K562 (cell line): Measurements from ENCODE around the gene ACY1.

Experiments
- CTCF ChIP-seq, 3 experiments: IDR thresholded peaks in 2 of 3; conservative IDR thresholded peaks in 1 of 3; 2 replicates each; pipeline ENCODE4 v1.5.1; 2011 to 2012; ENCODE audit warnings: low read length in 3 of 3, mild to moderate bottlenecking in 3 of 3, control low read depth in 2 of 3, improper control_type of control experiment in 1 of 3, inconsistent platforms in 1 of 3, low read depth in 1 of 3, mixed read lengths in 1 of 3, moderate library complexity in 1 of 3; ENCODE audit not compliant: insufficient read depth in 2 of 3
- EGR1 ChIP-seq: fragments of 450-650 bp; conservative IDR thresholded peaks from 2 replicates; pipeline ENCODE4 v1.6.1; 2017; ENCODE audit warnings: mild to moderate bottlenecking
- HNRNPK ChIP-seq: fragments of 200-400 bp; formaldehyde crosslinking; IDR thresholded peaks from one replicate; pipeline ENCODE4 v1.6.1; 2018; ENCODE audit warnings: mild to moderate bottlenecking, low read depth, low read length; ENCODE audit not compliant: poor library complexity, severe bottlenecking
- REST ChIP-seq, 2 experiments: fragments of 450-650 bp; formaldehyde crosslinking in 1 of 2; IDR thresholded peaks; 2 replicates each; pipeline versions ENCODE4 v1.4.0 to v1.6.1; 2014 to 2020; ENCODE audit warnings: mild to moderate bottlenecking in 2 of 2, borderline replicate concordance in 1 of 2, low read depth in 1 of 2
- ZC3H4 ChIP-seq: sonication (generic); formaldehyde crosslinking; IDR thresholded peaks from 2 replicates; pipeline ENCODE4 v1.9.0; 2021; ENCODE audit warnings: missing genetic modification reagents, borderline replicate concordance

- TF ChIP-seq REST (IDR thresholded peaks at IDR 0.05; ENCODE audit: borderline replicate concordance) (no peak), REST (CRISPR knock-in tag; IDR thresholded peaks at IDR 0.05; ENCODE audit: low read depth) (no peak), ZC3H4 (CRISPR knock-in tag) (no peak), HNRNPK (no peak), CTCF (IDR thresholded peaks at IDR 0.05 in 2 of 3, conservative IDR thresholded peaks at IDR 0.05 in 1 of 3; ENCODE audit: insufficient read depth in 2 of 3, low read depth in 1 of 3, low read length in 3 of 3) (no peak), EGR1 (no peak)
These were observed 16.8 kb upstream of the ACY1 start for GRCh38 chr3:51966486-51966885.
